GM20000 (cell line): ENCODE data around the gene ZNF326.

Experiments
- DNase-seq: peaks from one replicate; pipeline ENCODE4 v3.0.0; 2012; ENCODE audit warnings: low spot score
- TF ChIP-seq, protein P1 (sequence below): IDR thresholded peaks from 2 replicates; pipeline ENCODE4 v1.5.1; 2012; ENCODE audit warnings: mild to moderate bottlenecking, control low read depth; ENCODE audit errors: extremely low read depth, missing control alignments

ZNF326 gene

DNA sequence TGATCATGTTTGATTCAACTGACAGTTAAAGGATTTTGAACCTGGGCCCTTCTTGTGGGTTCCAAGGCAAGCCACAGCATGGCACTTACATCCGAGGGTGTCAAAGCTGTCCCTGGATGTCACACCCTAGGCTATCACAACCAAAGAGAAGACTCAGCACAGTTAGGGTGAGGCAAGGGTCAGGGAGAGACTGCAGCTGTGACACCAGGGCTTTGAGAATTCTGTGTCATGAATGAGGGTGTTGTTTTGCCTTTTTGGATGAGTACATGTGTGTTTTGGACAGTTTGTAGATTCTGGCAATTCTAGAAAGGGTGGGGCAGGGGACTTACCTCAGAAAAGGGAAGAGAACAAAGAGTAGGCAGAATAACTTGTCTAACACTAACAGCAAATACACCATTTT, 37.8 kb upstream of the ZNF326 start:
- TF ChIP-seq, protein P1, sequence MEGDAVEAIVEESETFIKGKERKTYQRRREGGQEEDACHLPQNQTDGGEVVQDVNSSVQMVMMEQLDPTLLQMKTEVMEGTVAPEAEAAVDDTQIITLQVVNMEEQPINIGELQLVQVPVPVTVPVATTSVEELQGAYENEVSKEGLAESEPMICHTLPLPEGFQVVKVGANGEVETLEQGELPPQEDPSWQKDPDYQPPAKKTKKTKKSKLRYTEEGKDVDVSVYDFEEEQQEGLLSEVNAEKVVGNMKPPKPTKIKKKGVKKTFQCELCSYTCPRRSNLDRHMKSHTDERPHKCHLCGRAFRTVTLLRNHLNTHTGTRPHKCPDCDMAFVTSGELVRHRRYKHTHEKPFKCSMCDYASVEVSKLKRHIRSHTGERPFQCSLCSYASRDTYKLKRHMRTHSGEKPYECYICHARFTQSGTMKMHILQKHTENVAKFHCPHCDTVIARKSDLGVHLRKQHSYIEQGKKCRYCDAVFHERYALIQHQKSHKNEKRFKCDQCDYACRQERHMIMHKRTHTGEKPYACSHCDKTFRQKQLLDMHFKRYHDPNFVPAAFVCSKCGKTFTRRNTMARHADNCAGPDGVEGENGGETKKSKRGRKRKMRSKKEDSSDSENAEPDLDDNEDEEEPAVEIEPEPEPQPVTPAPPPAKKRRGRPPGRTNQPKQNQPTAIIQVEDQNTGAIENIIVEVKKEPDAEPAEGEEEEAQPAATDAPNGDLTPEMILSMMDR = no peak
- DNase-seq = no peak

DNA sequence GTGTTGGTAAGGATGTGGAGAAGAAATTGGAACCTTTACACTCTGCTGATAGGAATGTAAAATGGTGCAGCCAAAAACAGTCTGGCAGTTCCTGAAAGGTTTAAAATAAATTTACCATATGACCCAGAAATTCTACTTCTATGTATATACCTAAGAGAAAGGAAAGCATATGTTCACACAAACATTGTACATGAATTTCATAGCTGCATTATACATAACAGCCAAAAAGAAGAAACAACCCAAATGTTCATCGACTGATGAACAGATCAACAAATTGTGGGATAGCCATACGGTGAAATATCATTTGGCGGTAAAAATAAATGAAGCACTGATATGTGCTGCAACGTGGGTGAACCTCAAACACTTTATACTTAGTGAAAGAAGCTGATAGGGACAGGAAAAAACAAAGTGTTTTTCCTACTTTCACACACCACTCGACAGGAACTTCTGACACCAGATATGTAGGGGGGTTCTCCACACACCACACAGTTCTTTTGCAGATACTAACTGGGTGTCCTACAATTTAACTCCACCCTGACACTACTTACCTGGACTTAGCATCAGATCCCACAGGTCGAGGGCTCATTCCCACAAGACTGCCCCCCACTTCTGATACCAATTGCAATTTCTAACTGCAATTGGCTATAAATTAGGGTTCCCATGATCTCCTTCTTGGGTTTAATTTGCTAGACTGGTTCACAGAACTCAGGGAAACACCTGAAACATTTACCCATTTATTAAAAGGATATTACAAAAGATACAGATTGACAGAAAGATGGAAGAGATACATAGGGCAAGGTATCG, 35.9 kb upstream of the ZNF326 start:
- TF ChIP-seq, protein P1 = no peak
- no peak for DNase-seq

DNA sequence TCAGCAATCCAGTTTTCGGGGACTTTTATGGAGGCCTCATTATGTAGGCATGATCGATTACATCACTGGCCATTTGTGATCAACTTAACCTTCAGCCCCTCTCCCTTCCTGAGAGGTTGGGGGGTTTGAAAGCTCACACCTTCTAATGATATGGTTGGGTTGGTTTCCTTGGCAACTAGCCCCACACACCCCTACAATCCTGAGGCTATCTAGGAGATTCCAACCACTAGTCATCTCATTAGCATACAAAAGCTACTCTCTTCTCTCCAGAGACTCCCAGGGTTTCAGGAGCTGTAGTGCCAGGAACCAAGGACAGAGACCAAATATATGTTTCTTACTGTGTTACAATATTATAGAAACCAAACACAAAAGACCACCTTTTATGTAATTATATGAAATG, 35.2 kb upstream of the ZNF326 start:
- TF ChIP-seq, protein P1 = no peak
- no peak for DNase-seq

DNA sequence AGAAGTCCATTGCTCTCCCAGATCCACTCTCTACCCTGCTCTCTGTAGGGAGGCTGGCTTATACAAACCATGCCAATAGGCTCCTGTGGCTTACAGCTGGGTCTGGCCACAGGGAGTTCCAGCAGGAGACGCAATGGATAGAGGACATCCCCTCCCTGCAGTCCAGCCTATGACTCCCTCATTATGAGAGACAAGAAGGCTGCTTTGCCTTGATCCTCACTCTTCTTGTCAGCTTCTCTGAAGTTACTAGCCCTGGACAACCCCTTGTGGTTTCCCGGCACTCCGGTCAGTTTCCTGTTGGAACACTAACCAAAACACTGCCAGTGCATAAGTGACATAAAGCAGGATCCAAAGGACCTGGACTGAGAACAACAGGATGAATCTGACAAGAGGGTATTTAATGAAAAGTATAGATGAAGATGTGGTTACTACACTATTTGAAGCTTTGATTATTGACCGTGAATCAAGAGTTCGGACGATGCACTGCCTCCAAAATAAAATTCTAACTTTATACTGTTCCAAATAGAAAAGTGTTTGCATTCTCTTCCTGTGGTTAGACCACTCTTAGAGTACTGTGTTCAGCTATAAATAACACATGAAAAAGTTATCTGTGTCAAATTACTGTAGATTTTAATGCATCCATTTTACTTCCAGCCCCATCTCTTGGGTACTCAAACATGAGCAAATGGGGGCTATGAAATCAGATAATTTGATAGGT, 32.7 kb upstream of the ZNF326 start:
- TF ChIP-seq, protein P1 = no peak
- DNase-seq = no peak

DNA sequence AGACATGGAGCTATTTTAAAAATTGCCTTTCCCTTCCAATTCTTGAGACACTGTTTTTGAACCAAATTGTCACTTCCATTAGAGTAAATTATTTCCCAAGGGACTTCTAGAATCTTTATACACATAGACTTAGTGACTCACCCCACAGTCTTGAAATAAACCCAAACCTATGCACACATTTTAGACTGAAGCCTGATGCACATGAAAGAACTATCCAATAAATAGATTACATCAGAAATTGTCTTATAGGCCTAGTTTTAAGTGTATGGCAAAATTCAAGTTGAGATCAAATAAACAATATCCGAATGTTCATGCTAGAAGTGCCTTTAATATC, 32.2 kb upstream of the ZNF326 start:
- TF ChIP-seq, protein P1 = no peak
- DNase-seq = no peak

DNA sequence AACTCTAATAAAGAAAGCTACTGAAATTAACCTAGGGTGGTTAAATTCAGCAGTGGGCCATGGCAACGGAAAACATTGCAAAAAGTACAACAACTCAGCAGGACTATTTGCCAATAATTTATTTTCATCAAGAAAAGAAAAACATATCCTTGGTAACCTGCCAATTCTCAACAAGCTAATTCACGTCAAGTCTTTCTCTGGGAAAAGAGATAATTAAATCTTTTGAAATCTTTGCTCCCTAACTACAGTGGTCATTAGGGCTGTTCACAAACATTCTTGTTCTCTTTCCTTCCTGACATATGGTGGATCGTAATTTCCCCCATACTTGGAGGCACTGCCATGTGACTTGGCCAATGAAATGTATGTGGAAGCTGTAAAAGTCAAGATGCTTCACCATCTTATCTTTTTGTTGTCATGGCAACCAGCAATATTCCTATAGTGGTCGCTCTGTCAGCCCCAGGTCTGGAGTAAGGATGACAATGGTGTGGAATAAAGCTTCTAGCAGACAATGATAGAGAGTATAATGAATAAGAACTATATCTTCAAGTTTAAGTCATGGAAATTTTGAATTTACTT, 29.6 kb upstream of the ZNF326 start:
- TF ChIP-seq, protein P1 = no peak
- no peak for DNase-seq

DNA sequence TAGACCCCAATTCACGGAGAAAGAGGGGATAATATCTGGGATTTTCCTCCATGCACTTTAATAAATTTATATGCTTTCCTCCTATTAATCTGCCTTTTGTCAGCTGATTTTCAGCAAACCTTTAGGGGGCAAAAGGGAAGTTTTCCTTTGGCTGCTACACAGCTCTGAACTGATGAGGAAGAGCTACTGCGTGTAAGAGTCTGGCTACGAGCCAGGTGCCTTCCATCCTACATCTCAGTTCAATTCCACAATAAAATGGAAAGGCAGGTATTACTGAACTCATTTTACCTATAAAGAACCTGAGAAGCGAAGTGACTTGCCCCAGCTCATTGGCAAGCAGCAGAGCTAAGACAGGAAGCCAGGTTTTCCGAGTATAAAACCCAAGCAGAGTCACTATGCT, 28.3 kb upstream of the ZNF326 start:
- DNase-seq = no peak
- TF ChIP-seq, protein P1 = no peak
